IMR-90 (cell line): Measurements from ENCODE around the gene IKZF3. TPM values are rescaled to one million over a fixed set of nuclear protein-coding genes. Genes with fewer than 3 reads are reported as not detected.

Experiments used
- ATAC-seq: fragments of 200-7000 bp; cut with Tn5 transposase; 2 replicates; pipeline ENCODE4 v1.9.1; 2020; ENCODE audit warnings: low read depth, mild to moderate bottlenecking, moderate library complexity
- BruUV-seq: library from RNA; stranded (reverse); fragments of 400-500 nt; replicated peaks from 2 replicates; lab custom pipeline; 2021; lab: Mats Ljungman, UMichigan
- CTCF ChIA-PET: fragments of 300-600 bp; formaldehyde crosslinking; extraction: SDS; loops from one replicate; lab custom pipeline; 2021; ENCODE audit warnings: antibody characterized with exemption; lab: Yijun Ruan, JAX
- POLR2A ChIA-PET: fragments of 300-600 bp; sonication (Branson Sonifier 250); formaldehyde crosslinking; loops from one replicate; lab custom pipeline; 2022; ENCODE audit warnings: antibody characterized with exemption; ENCODE audit not compliant: unreplicated experiment; lab: Charles Lee
- DNase-seq: peaks from one replicate; pipeline ENCODE4 v3.0.0; 2013
- H2AFZ ChIP-seq: replicated peaks from 2 replicates; pipeline ENCODE3; 2013; ENCODE audit warnings: low read length, mild to moderate bottlenecking; ENCODE audit not compliant: poor library complexity
- H2AK5ac ChIP-seq: 2 replicates; pipeline ENCODE4 v1.6.1; 2013; ENCODE audit warnings: low read depth, low read length, inconsistent platforms
- H2AK9ac ChIP-seq: replicated peaks from 2 replicates; pipeline ENCODE3; 2013; ENCODE audit warnings: mild to moderate bottlenecking, low read depth, low read length, moderate library complexity; ENCODE audit not compliant: poor library complexity
- H2BK120ac ChIP-seq: 2 replicates; pipeline ENCODE4 v1.6.1; 2013; ENCODE audit warnings: low read depth, low read length, inconsistent platforms
- H2BK15ac ChIP-seq: 3 replicates; pipeline ENCODE4 v1.6.1; 2013; ENCODE audit warnings: low read depth, low read length, inconsistent platforms
- H2BK20ac ChIP-seq: 2 replicates; pipeline ENCODE4 v1.6.1; 2013; ENCODE audit warnings: low read depth, mild to moderate bottlenecking, inconsistent platforms, low read length, moderate library complexity
- H2BK5ac ChIP-seq: 2 replicates; pipeline ENCODE4 v1.6.1; 2013; ENCODE audit warnings: mild to moderate bottlenecking, low read depth, low read length, inconsistent platforms; ENCODE audit not compliant: poor library complexity, severe bottlenecking
- H3K14ac ChIP-seq: replicated peaks from 2 replicates; pipeline ENCODE4 v1.6.1; 2013; ENCODE audit warnings: low read depth, low read length, inconsistent platforms
- H3K18ac ChIP-seq: 2 replicates; pipeline ENCODE4 v1.6.1; 2013; ENCODE audit warnings: low read depth, low read length, control low read depth
- H3K23ac ChIP-seq: 2 replicates; pipeline ENCODE4 v1.6.1; 2013; ENCODE audit warnings: low read depth, low read length, inconsistent platforms
- H3K27ac ChIP-seq: 2 replicates; pipeline ENCODE4 v1.5.1; 2013; ENCODE audit warnings: mild to moderate bottlenecking, control low read depth, low read length; ENCODE audit not compliant: insufficient read depth
- H3K27me3 ChIP-seq: 2 replicates; pipeline ENCODE4 v1.6.1; 2013; ENCODE audit warnings: low read length; ENCODE audit not compliant: control insufficient read depth, insufficient read depth
- H3K36me3 ChIP-seq: 2 replicates; pipeline ENCODE4 v1.6.1; 2013; ENCODE audit warnings: low read length, mixed read lengths; ENCODE audit not compliant: control insufficient read depth, insufficient read depth
- H3K4ac ChIP-seq: 2 replicates; pipeline ENCODE4 v1.6.1; 2013; ENCODE audit warnings: low read depth, low read length, inconsistent platforms
- H3K4me1 ChIP-seq: 2 replicates; pipeline ENCODE4 v1.6.1; 2013; ENCODE audit warnings: low read length, mixed read lengths; ENCODE audit not compliant: control insufficient read depth, insufficient read depth
- H3K4me2 ChIP-seq: 2 replicates; pipeline ENCODE4 v1.6.1; 2013; ENCODE audit warnings: low read depth, mild to moderate bottlenecking, control low read depth, low read length, moderate library complexity
- H3K4me3 ChIP-seq: 2 replicates; pipeline ENCODE4 v1.5.1; 2013; ENCODE audit warnings: low read depth, mild to moderate bottlenecking, control low read depth, low read length, moderate library complexity; ENCODE audit not compliant: insufficient read depth
- H3K56ac ChIP-seq: 2 replicates; pipeline ENCODE4 v1.6.1; 2013; ENCODE audit warnings: low read length, inconsistent platforms; ENCODE audit not compliant: insufficient read depth; ENCODE audit errors: extremely low read depth
- H3K79me1 ChIP-seq, 2 experiments: 2 replicates each; pipeline ENCODE4 v1.6.1; 2013; ENCODE audit warnings: low read length in 2 of 2, inconsistent platforms in 1 of 2, low read depth in 1 of 2
- H3K9ac ChIP-seq: 2 replicates; pipeline ENCODE4 v1.6.1; 2013; ENCODE audit warnings: low read depth, low read length, control low read depth
- H3K9me1 ChIP-seq: 2 replicates; pipeline ENCODE4 v1.6.1; 2013; ENCODE audit warnings: low read length, inconsistent platforms; ENCODE audit not compliant: insufficient read depth
- H3K9me3 ChIP-seq: 2 replicates; pipeline ENCODE4 v1.6.1; 2013; ENCODE audit warnings: low read length; ENCODE audit not compliant: control insufficient read depth, insufficient read depth
- H4K20me1 ChIP-seq: 2 replicates; pipeline ENCODE4 v1.6.1; 2013; ENCODE audit warnings: low read length, inconsistent platforms; ENCODE audit not compliant: insufficient read depth
- H4K5ac ChIP-seq: 2 replicates; pipeline ENCODE4 v1.6.1; 2013; ENCODE audit warnings: mild to moderate bottlenecking, low read depth, low read length, control low read depth
- H4K8ac ChIP-seq, 2 experiments: 2 replicates each; pipeline ENCODE4 v1.6.1; 2013; ENCODE audit warnings: low read depth in 2 of 2, low read length in 2 of 2, control low read depth in 1 of 2, inconsistent platforms in 1 of 2
- H4K91ac ChIP-seq: 2 replicates; pipeline ENCODE4 v1.6.1; 2013; ENCODE audit warnings: low read depth, low read length, inconsistent platforms; ENCODE audit not compliant: insufficient read depth
- CEBPB ChIP-seq: IDR thresholded peaks from 2 replicates; pipeline ENCODE4 v1.6.1; 2012; ENCODE audit warnings: low read depth, low read length, improper control_type of control experiment
- FOS ChIP-seq: fragments of 150-350 bp; IDR thresholded peaks from 2 replicates; pipeline ENCODE4 v1.6.1; 2016; ENCODE audit warnings: low read depth, low read length
- MAFK ChIP-seq: IDR thresholded peaks from 2 replicates; pipeline ENCODE4 v1.6.1; 2012; ENCODE audit warnings: low read depth, low read length, improper control_type of control experiment
- NFE2L2 ChIP-seq: fragments of 150-350 bp; IDR thresholded peaks from 2 replicates; pipeline ENCODE4 v1.6.1; 2016; ENCODE audit warnings: low read depth, mild to moderate bottlenecking, low read length
- POLR2A ChIP-seq: IDR thresholded peaks from 2 replicates; pipeline ENCODE4 v1.6.1; 2012; ENCODE audit warnings: mild to moderate bottlenecking, low read depth, low read length
- WGBS, 2 experiments: methylation state at CpG; one replicate each; pipeline versions ENCODE4 v1.1.5 to v1.1.7; 2013; ENCODE audit warnings: missing lambda C conversion rate in 2 of 2; ENCODE audit not compliant: insufficient read length in 1 of 2; ENCODE audit errors: extremely low coverage in 2 of 2; 5-methylcytosine and 5-hydroxymethylcytosine counted together
- dilution Hi-C: fragments of 300-500 bp; cut with HindIII; formaldehyde crosslinking; loops from one replicate; pipeline ENCODE4 v1.14.3; 2018; ENCODE audit warnings: low sequenced_read_pairs; ENCODE audit not compliant: unreplicated experiment
- in situ Hi-C: fragments of 300-500 bp; cut with MboI; formaldehyde crosslinking; loops from 3 replicates; pipeline ENCODE4 v1.14.3; 2019; ENCODE audit warnings: low sequenced_read_pairs, inconsistent platforms, mixed read lengths
- intact Hi-C: fragments of 100-400 bp; cut with micrococcal nuclease; formaldehyde crosslinking; loops from 2 replicates; pipeline ENCODE4 v1.10.0; 2022
- polyA plus RNA-seq, 3 experiments: library from polyadenylated mRNA; depleted of rRNA; stranded (reverse); fragments of >200 nt; gene quantifications; 2 replicates each; pipeline ENCODE4 v1.2.3, GENCODE V29; 2012; ENCODE audit warnings: low replicate concordance in 1 of 3
- total RNA-seq: library from RNA; depleted of rRNA; stranded (reverse); fragments of >200 nt; gene quantifications from 2 replicates; pipeline ENCODE4 v1.2.3, GENCODE V29; 2012

The IKZF3 gene
- total and polyA plus RNA-seq, 2 of the 4 experiments (the other 2 are of a cell fraction): not detected

DNA sequence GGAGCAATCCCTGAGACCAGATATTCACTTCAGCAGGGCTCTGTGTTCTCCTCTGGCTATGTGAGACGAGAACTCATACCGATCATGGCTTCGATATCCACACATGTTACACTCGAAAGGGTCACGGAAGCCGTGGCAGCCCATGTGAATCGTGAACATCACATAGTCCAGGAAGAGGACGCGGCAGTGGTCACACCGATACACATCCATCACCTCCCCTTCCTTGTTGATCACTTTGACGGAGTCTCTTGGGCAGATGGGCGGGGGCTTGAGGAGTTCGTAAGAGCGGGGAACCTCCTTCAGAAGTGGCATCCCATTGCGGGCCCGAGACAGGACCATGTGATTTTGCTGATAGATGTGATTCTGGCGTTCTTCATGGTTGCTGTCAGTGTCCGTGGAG, 98.3 kb downstream of the IKZF3 start:
- H3K27me3 ChIP-seq: peaks cover 43% of the 10 kb centered on the region
- no peak overlapping the region for H3K4ac ChIP-seq
- TF ChIP-seq NFE2L2 (no peak), POLR2A (no peak), MAFK (no peak), FOS (no peak), CEBPB (no peak)
- H3K9me1 ChIP-seq: no peaks in the 10 kb centered on the region
- H2BK120ac ChIP-seq: no peak overlapping the region
- no peak overlapping the region for H2BK20ac ChIP-seq
- POLR2A ChIA-PET: no interaction called here
- no peak overlapping the region for H3K27ac ChIP-seq
- ATAC-seq (no peak), DNase-seq (no peak)
- no peaks in the 10 kb centered on the region for H3K36me3 ChIP-seq
- H3K56ac ChIP-seq: no peak overlapping the region
- no peak overlapping the region for H4K5ac ChIP-seq
- CTCF ChIA-PET: no interaction called here
- no peak overlapping the region for H2AK5ac ChIP-seq
- H4K20me1 ChIP-seq: no peaks in the 10 kb centered on the region
- H4K91ac ChIP-seq: no peak overlapping the region
- H3K9ac ChIP-seq: no peak overlapping the region
- H2AFZ ChIP-seq: no peak overlapping the region
- H3K79me1 ChIP-seq: no peaks in the 10 kb centered on the region
- dilution Hi-C loops: no loop called here
- H3K18ac ChIP-seq: no peak overlapping the region
- H3K4me3 ChIP-seq: no peak overlapping the region
- in situ Hi-C loops: no loop called here
- WGBS, 2 experiments: 89% methylated on average over 4 of the region's 18 CpGs; no CpG with 5 or more reads in 1 of the 2 experiments
- H3K4me2 ChIP-seq: no peak overlapping the region
- no peak overlapping the region for H3K14ac ChIP-seq
- H3K9me3 ChIP-seq: peaks cover 7% of the 10 kb centered on the region
- H4K8ac ChIP-seq: no peak overlapping the region
- intact Hi-C loops: no loop called here
- H2AK9ac ChIP-seq: no peak overlapping the region
- no TSS peak for BruUV-seq
- no peak overlapping the region for H2BK5ac ChIP-seq
- H3K4me1 ChIP-seq: no peaks in the 10 kb centered on the region
- H2BK15ac ChIP-seq: no peak overlapping the region
- H3K23ac ChIP-seq: no peak overlapping the region
